H9 (cell line): ENCODE data around the gene ATXN10. TPM values are rescaled to one million over a fixed set of nuclear protein-coding genes. Genes with fewer than 3 reads are reported as not detected.
A peak's percentile ranks its signal among the peaks of the same experiment; 100 is the strongest.

ENCODE experiments used
- DNase-seq: peaks from one replicate; pipeline ENCODE4 v3.0.0-alpha.2; 2017
- H2AFZ ChIP-seq: one replicate; pipeline ENCODE4 v1.6.1; 2013; ENCODE audit warnings: mild to moderate bottlenecking, low read length, control low read depth, moderate library complexity
- H2AK5ac ChIP-seq: 2 replicates; pipeline ENCODE4 v1.6.1; 2013; ENCODE audit warnings: low read length, control low read depth, mixed read lengths; ENCODE audit not compliant: insufficient read length
- H2BK120ac ChIP-seq: one replicate; pipeline ENCODE4 v1.6.1; 2013; ENCODE audit warnings: low read depth, mild to moderate bottlenecking, low read length, control low read depth, inconsistent platforms; ENCODE audit not compliant: poor library complexity, severe bottlenecking
- H2BK12ac ChIP-seq: 2 replicates; pipeline ENCODE4 v1.6.1; 2013; ENCODE audit warnings: low read length, control low read depth, mixed read lengths, low read depth; ENCODE audit not compliant: insufficient read length
- H2BK15ac ChIP-seq: 2 replicates; pipeline ENCODE4 v1.6.1; 2013; ENCODE audit warnings: low read depth, low read length, control low read depth
- H2BK20ac ChIP-seq: one replicate; pipeline ENCODE4 v1.6.1; 2013; ENCODE audit warnings: low read depth, mild to moderate bottlenecking, low read length, control low read depth, inconsistent platforms; ENCODE audit not compliant: poor library complexity, severe bottlenecking
- H2BK5ac ChIP-seq: 2 replicates; pipeline ENCODE4 v1.6.1; 2013; ENCODE audit warnings: low read length, control low read depth, mixed read lengths; ENCODE audit not compliant: insufficient read length
- H3K14ac ChIP-seq: 2 replicates; pipeline ENCODE4 v1.6.1; 2013; ENCODE audit warnings: low read length, control low read depth; ENCODE audit not compliant: insufficient read depth
- H3K18ac ChIP-seq: 2 replicates; pipeline ENCODE4 v1.6.1; 2013; ENCODE audit warnings: low read depth, mild to moderate bottlenecking, mixed read lengths, low read length, control low read depth; ENCODE audit not compliant: insufficient read length
- H3K23ac ChIP-seq: 2 replicates; pipeline ENCODE4 v1.6.1; 2013; ENCODE audit warnings: low read length, control low read depth, mixed read lengths, low read depth; ENCODE audit not compliant: insufficient read length
- H3K23me2 ChIP-seq: 2 replicates; pipeline ENCODE4 v1.6.1; 2013; ENCODE audit warnings: low read depth, mild to moderate bottlenecking, mixed read lengths, low read length, control low read depth; ENCODE audit not compliant: insufficient read length, poor library complexity, severe bottlenecking
- H3K27ac ChIP-seq: 2 replicates; pipeline ENCODE4 v1.5.1; 2013; ENCODE audit warnings: low read length, control low read depth, mixed read lengths, low read depth; ENCODE audit not compliant: insufficient read length
- H3K27me3 ChIP-seq: 2 replicates; pipeline ENCODE4 v1.6.1; 2013; ENCODE audit warnings: low read length, control low read depth, inconsistent platforms; ENCODE audit not compliant: insufficient read depth
- H3K4ac ChIP-seq: 2 replicates; pipeline ENCODE4 v1.6.1; 2013; ENCODE audit warnings: low read depth, mild to moderate bottlenecking, control low read depth, inconsistent platforms, low read length, moderate library complexity
- H3K4me1 ChIP-seq: 2 replicates; pipeline ENCODE4 v1.6.1; 2013; ENCODE audit warnings: low read length, control low read depth, inconsistent platforms; ENCODE audit not compliant: insufficient read depth
- H3K4me2 ChIP-seq: 2 replicates; pipeline ENCODE4 v1.6.1; 2013; ENCODE audit warnings: low read length, control low read depth, mixed read lengths; ENCODE audit not compliant: insufficient read length, insufficient read depth
- H3K56ac ChIP-seq: 2 replicates; pipeline ENCODE4 v1.6.1; 2013; ENCODE audit warnings: low read depth, mild to moderate bottlenecking, mixed read lengths, low read length, control low read depth; ENCODE audit not compliant: insufficient read length
- H3K79me1 ChIP-seq: 2 replicates; pipeline ENCODE4 v1.6.1; 2013; ENCODE audit warnings: low read depth, mild to moderate bottlenecking, moderate library complexity, low read length, control low read depth, inconsistent platforms; ENCODE audit not compliant: insufficient read depth, poor library complexity, severe bottlenecking
- H3K79me2 ChIP-seq: 2 replicates; pipeline ENCODE4 v1.6.1; 2013; ENCODE audit warnings: low read length, control low read depth, inconsistent platforms; ENCODE audit not compliant: insufficient read depth
- H3K9ac ChIP-seq: 2 replicates; pipeline ENCODE4 v1.6.1; 2013; ENCODE audit warnings: low read length, control low read depth, mixed read lengths; ENCODE audit not compliant: insufficient read length; ENCODE audit errors: extremely low read depth
- H3K9me3 ChIP-seq: one replicate; pipeline ENCODE4 v1.6.1; 2013; ENCODE audit warnings: low read depth, low read length, inconsistent platforms; ENCODE audit not compliant: control insufficient read depth
- H3T11ph ChIP-seq: one replicate; pipeline ENCODE4 v1.6.1; 2013; ENCODE audit warnings: mild to moderate bottlenecking, low read length, control low read depth, inconsistent platforms
- H4K20me1 ChIP-seq: one replicate; pipeline ENCODE4 v1.6.1; 2013; ENCODE audit not compliant: control insufficient read depth, insufficient read length, insufficient read depth
- H4K5ac ChIP-seq: 2 replicates; pipeline ENCODE4 v1.6.1; 2013; ENCODE audit warnings: low read depth, mild to moderate bottlenecking, mixed read lengths, low read length, control low read depth; ENCODE audit not compliant: insufficient read length
- H4K8ac ChIP-seq: replicated peaks from 2 replicates; pipeline ENCODE4 v1.6.1; 2013; ENCODE audit warnings: low read length, control low read depth, mixed read lengths, low read depth; ENCODE audit not compliant: insufficient read length
- H4K91ac ChIP-seq: 2 replicates; pipeline ENCODE4 v1.6.1; 2013; ENCODE audit warnings: low read depth, mild to moderate bottlenecking, moderate library complexity, mixed read lengths, low read length, control low read depth; ENCODE audit not compliant: insufficient read length
- H3K27ac Mint-ChIP-seq, 3 experiments: 2 replicates in 2 of 3; 3 replicates in 1 of 3; pipeline ENCODE4 v1.8.0; 2020 to 2021; ENCODE audit warnings: mixed read lengths in 3 of 3, mild to moderate bottlenecking in 1 of 3, moderate library complexity in 1 of 3
- H3K27me3 Mint-ChIP-seq: 2 replicates; pipeline ENCODE4 v1.8.0; 2021; ENCODE audit warnings: low read depth, mild to moderate bottlenecking, moderate library complexity, mixed read lengths
- H3K36me3 Mint-ChIP-seq, 3 experiments: 2 replicates in 2 of 3; 3 replicates in 1 of 3; pipeline ENCODE4 v1.8.0; 2020 to 2021; ENCODE audit warnings: low read depth in 3 of 3, mixed read lengths in 3 of 3; ENCODE audit not compliant: insufficient read depth in 1 of 3
- H3K4me1 Mint-ChIP-seq, 2 experiments: 2 replicates each; pipeline ENCODE4 v1.8.0; 2020; ENCODE audit warnings: mixed read lengths in 2 of 2
- H3K4me3 Mint-ChIP-seq, 2 experiments: 2 replicates in 1 of 2; 3 replicates in 1 of 2; pipeline ENCODE4 v1.8.0; 2020 to 2021; ENCODE audit warnings: mild to moderate bottlenecking in 2 of 2, mixed read lengths in 2 of 2, moderate library complexity in 1 of 2
- H3K9me3 Mint-ChIP-seq, 2 experiments: 2 replicates in 1 of 2; 3 replicates in 1 of 2; pipeline ENCODE4 v1.8.0; 2020; ENCODE audit warnings: mild to moderate bottlenecking in 2 of 2, mixed read lengths in 2 of 2, moderate library complexity in 1 of 2
- CTCF ChIP-seq: fragments of 200-600 bp; sonication (generic); conservative IDR thresholded peaks from 3 replicates; pipeline ENCODE4 v1.8.0; 2021; ENCODE audit warnings: antibody characterized with exemption, mild to moderate bottlenecking
- WGBS: extraction: QIAGEN DNeasy Blood & Tissue Kit; methylation state at CpG from one replicate; pipeline ENCODE4 v1.1.7; 2013; ENCODE audit warnings: missing lambda C conversion rate, low lambda C conversion rate, mixed read lengths; ENCODE audit not compliant: insufficient read length; ENCODE audit errors: extremely low coverage; 5-methylcytosine and 5-hydroxymethylcytosine counted together
- total RNA-seq: library from RNA; stranded (reverse); gene quantifications from 2 replicates; pipeline ENCODE4 v1.2.1, GENCODE V29; 2021

Gene ATXN10
- total RNA-seq, 1 experiment from 2014 or later = 210 TPM

DNA sequence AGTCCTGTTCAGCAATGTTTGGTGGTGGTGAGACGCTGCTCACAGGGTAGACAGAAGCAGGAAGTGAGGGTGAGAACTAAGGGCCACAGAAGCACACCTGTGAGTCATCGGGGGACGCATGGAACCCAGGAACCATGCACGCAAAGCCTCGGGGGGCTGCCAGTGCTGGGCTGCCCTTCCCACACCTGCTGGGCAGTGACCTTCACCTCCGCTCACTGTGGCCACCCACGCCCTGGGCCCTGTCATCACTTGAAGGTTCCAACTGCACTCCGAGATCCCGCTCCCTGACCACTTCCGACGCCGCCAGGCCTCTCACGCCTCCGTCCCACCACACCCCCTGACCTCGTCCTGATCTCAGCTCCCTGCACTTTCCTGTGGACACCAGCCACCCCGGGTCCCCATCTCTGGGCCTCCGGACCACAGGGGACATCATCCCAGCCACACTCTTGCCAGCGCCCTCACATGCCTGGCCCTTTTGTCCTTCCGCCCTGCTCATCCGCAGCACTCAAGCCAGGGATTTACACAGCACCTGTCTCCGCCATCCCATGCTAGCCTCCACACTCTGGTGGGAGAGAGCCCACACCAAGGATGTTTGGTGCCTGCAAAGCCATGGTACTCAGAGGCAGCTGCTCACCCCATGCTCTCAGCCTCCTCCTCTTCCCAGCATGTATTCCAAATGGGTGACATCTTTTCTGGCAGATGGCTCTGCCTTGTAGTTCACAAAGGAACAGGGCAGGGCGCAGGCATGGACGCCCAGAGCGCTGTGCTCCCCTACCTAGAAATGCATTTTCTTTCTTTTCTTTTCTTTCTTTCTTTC is 23.1 kb upstream of the ATXN10 start:
- Mint-ChIP-seq H3K27me3 (peaks cover 58% of the 10 kb centered on the region), H3K4me3 (no peak overlapping the region), H3K27ac (peak overlapping the region in 1 of 3 experiments; percentile 38; a peak in 1 of 7 replicates), H3K9me3 (no peaks in the 10 kb centered on the region), H3K4me1 (peaks cover 8 to 11% of the 10 kb centered on the region in 2 experiments), H3K36me3 (no peaks in the 10 kb centered on the region; a peak in 1 of 7 replicates)
- Histone ChIP-seq H2AK5ac (no peak overlapping the region), H3K79me1 (no peaks in the 10 kb centered on the region), H3K4me1 (no peaks in the 10 kb centered on the region), H3K9me3 (no peaks in the 10 kb centered on the region), H3K23ac (no peak overlapping the region), H2BK5ac (no peak overlapping the region), H3T11ph (no peak overlapping the region), H3K14ac (no peak overlapping the region; the same call in 1 of the 2 replicates), H2BK15ac (no peak overlapping the region), H2BK12ac (no peak overlapping the region), H3K18ac (no peak overlapping the region), H4K91ac (no peak overlapping the region), H4K20me1 (no peaks in the 10 kb centered on the region), H4K8ac (no peak overlapping the region), H3K23me2 (no peaks in the 10 kb centered on the region), H2AFZ (no peak overlapping the region), H4K5ac (no peak overlapping the region), H3K4me2 (no peak overlapping the region), H3K56ac (no peak overlapping the region), H2BK120ac (no peak overlapping the region), H3K27ac (no peak overlapping the region), H2BK20ac (no peak overlapping the region), H3K27me3 (no peaks in the 10 kb centered on the region; the same call in 1 of the 2 replicates), H3K9ac (no peak overlapping the region), H3K79me2 (no peaks in the 10 kb centered on the region), H3K4ac (no peak overlapping the region)
- DNase-seq = no peak
- TF ChIP-seq CTCF = no peak
- no CpG with 5 or more reads among the region's 24 CpGs for WGBS
